Prostate gland (tissue), 2 donors: ENCODE data around the gene CAP2.

Experiments
- CTCF ChIP-seq, 4 experiments: fragments of 200-600 bp in 2 of 4; fragments of 450-650 bp in 2 of 4; sonication (generic) in 2 of 4; IDR thresholded peaks; 1 replicate in 3 of 4; 2 replicates in 1 of 4; pipeline ENCODE4 v1.5.1; 2016 to 2019; ENCODE audit warnings: antibody characterized with exemption in 4 of 4, mild to moderate bottlenecking in 2 of 4, moderate library complexity in 2 of 4
- POLR2A ChIP-seq: fragments of 450-650 bp; IDR thresholded peaks from one replicate; pipeline ENCODE4 v1.6.1; 2016; ENCODE audit warnings: antibody characterized with exemption, mild to moderate bottlenecking
- POLR2AphosphoS5 ChIP-seq: sonication (generic); formaldehyde crosslinking; IDR thresholded peaks from one replicate; pipeline ENCODE4 v1.6.1; 2017; ENCODE audit warnings: antibody characterized with exemption

- TF ChIP-seq POLR2A (no peak), CTCF (IDR thresholded peaks at IDR 0.05) (no peak), POLR2AphosphoS5 (no peak)
Observed at GRCh38 chr6:17352302-17352701, 41.1 kb upstream of the CAP2 start.
